ENCODE measurements around the gene ZNF286A. TPM values are rescaled to one million over a fixed set of nuclear protein-coding genes. Genes with fewer than 3 reads are reported as not detected.

Gene ZNF286A
- polyA plus RNA-seq, 1 experiment, result 10.4 TPM

- no peaks in the 10 kb centered on the region for H3K36me3 ChIP-seq (ENCODE audit: control insufficient read depth, insufficient read depth, low read length)
- TF ChIP-seq CTCF (IDR thresholded peaks at IDR 0.05; ENCODE audit: insufficient read depth, low read depth, low read length), result no peak
- DNase-seq (ENCODE audit: low read depth), result no peak
- ChIA-PET POLR2A (no interaction called here), CTCF (no interaction called here)
- H3K27me3 ChIP-seq (ENCODE audit: control insufficient read depth, insufficient read depth, low read length), result no peaks in the 10 kb centered on the region
- no peak overlapping the region for H3K4me3 ChIP-seq (ENCODE audit: low read depth, low read length)
Observed at GRCh38 chr17:15654886-15655561, 44.5 kb upstream of the ZNF286A start.

- no peaks in the 10 kb centered on the region for H3K36me3 ChIP-seq (ENCODE audit: control insufficient read depth, insufficient read depth, low read length)
- H3K4me3 ChIP-seq (ENCODE audit: low read depth, low read length), result no peak overlapping the region
- TF ChIP-seq CTCF (IDR thresholded peaks at IDR 0.05; ENCODE audit: insufficient read depth, low read depth, low read length), result no peak
- no peak for DNase-seq (ENCODE audit: low read depth)
- ChIA-PET CTCF (no interaction called here), POLR2A (no interaction called here)
- no peaks in the 10 kb centered on the region for H3K27me3 ChIP-seq (ENCODE audit: control insufficient read depth, insufficient read depth, low read length)
Observed at GRCh38 chr17:15657868-15658267, 41.7 kb upstream of the ZNF286A start.

GRCh38 chr17:15658296-15658695, 41.3 kb upstream of the ZNF286A start:
- CTCF ChIA-PET, result no interaction called here

GRCh38 chr17:15659236-15659635, 40.3 kb upstream of the ZNF286A start:
- no peaks in the 10 kb centered on the region for H3K27me3 ChIP-seq (ENCODE audit: control insufficient read depth, insufficient read depth, low read length)
- ChIA-PET CTCF (no interaction called here), POLR2A (no interaction called here)
- H3K36me3 ChIP-seq (ENCODE audit: control insufficient read depth, insufficient read depth, low read length), result no peaks in the 10 kb centered on the region
- TF ChIP-seq CTCF (IDR thresholded peaks at IDR 0.05; ENCODE audit: insufficient read depth, low read depth, low read length), result no peak
- DNase-seq (ENCODE audit: low read depth), result no peak
- H3K4me3 ChIP-seq (ENCODE audit: low read depth, low read length), result no peak overlapping the region

More at GRCh38 chr17:15658296-15658695, 41.3 kb upstream of the ZNF286A start:
- H3K36me3 ChIP-seq (ENCODE audit: control insufficient read depth, insufficient read depth, low read length), result no peaks in the 10 kb centered on the region
- H3K27me3 ChIP-seq (ENCODE audit: control insufficient read depth, insufficient read depth, low read length), result no peaks in the 10 kb centered on the region
- no peak for DNase-seq (ENCODE audit: low read depth)
- no peak for TF ChIP-seq CTCF (IDR thresholded peaks at IDR 0.05; ENCODE audit: insufficient read depth, low read depth, low read length)
- POLR2A ChIA-PET, result no interaction called here
- no peak overlapping the region for H3K4me3 ChIP-seq (ENCODE audit: low read depth, low read length)

GRCh38 chr17:15659663-15660062, 39.9 kb upstream of the ZNF286A start:
- no peak for TF ChIP-seq CTCF (IDR thresholded peaks at IDR 0.05; ENCODE audit: insufficient read depth, low read depth, low read length)
- DNase-seq (ENCODE audit: low read depth), result no peak
- Histone ChIP-seq H3K27me3 (ENCODE audit: control insufficient read depth, insufficient read depth, low read length) (no peaks in the 10 kb centered on the region), H3K4me3 (ENCODE audit: low read depth, low read length) (no peak overlapping the region), H3K36me3 (ENCODE audit: control insufficient read depth, insufficient read depth, low read length) (no peaks in the 10 kb centered on the region)
- ChIA-PET POLR2A (no interaction called here), CTCF (no interaction called here)
